Urothelium cell line (cell line): ENCODE data around the gene SLC24A3.

ENCODE experiments used
- DNase-seq: peaks from one replicate; pipeline ENCODE4 v3.0.0; 2011; ENCODE audit warnings: low spot score, mixed read lengths
- FAIRE-seq: peaks from 2 replicates; lab custom pipeline; 2011; peaks lifted over from hg19 to GRCh38; lab: Jason Lieb, UNC

Gene SLC24A3

GRCh38 chr20:19335916-19336315 lies 123.5 kb downstream of the SLC24A3 start:
- DNase-seq (no peak), FAIRE-seq (no peak)

- FAIRE-seq (no peak), DNase-seq (no peak)
Measured at GRCh38 chr20:19336631-19337030, 124.2 kb downstream of the SLC24A3 start.

DNA sequence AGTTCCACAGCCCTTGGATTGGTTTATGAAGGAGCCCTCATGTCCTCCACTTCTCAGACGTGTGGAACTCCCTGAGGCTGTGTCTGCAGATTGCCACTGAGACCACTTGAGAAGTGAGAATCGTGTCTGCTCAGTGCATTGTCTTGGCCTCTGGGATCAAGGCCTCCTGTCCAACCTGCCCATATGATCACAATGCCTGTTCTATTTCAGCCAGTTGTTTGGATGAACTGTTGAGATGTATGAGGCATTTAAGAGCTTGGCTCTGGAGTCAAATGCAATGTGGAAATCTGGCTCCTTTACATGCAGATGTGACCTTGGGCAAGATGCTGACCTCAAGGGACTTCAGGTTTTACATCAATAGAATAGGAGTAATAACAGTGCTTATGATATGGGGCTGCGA lies 125.9 kb downstream of the SLC24A3 start:
- FAIRE-seq (no peak), DNase-seq (no peak)

DNA sequence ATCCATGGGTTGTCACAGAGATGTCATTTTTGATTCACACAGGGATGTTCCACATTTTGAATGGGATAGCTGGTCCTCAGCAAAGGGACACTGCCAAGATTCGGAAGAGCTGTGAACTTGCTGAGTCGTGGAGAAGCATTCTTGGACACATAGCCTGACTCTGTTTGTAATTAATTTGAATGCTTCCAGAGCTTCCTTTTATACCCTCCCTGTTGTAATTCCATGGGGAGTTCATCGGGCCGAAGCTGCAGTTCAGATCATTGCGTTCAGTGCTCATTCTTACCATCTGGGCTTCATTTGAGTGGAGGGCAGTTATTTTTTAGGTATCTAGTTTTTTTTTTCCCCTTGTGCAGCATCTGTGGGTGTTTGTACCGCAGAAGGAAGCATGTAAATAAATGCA lies 126.5 kb downstream of the SLC24A3 start:
- no peak for FAIRE-seq

DNA sequence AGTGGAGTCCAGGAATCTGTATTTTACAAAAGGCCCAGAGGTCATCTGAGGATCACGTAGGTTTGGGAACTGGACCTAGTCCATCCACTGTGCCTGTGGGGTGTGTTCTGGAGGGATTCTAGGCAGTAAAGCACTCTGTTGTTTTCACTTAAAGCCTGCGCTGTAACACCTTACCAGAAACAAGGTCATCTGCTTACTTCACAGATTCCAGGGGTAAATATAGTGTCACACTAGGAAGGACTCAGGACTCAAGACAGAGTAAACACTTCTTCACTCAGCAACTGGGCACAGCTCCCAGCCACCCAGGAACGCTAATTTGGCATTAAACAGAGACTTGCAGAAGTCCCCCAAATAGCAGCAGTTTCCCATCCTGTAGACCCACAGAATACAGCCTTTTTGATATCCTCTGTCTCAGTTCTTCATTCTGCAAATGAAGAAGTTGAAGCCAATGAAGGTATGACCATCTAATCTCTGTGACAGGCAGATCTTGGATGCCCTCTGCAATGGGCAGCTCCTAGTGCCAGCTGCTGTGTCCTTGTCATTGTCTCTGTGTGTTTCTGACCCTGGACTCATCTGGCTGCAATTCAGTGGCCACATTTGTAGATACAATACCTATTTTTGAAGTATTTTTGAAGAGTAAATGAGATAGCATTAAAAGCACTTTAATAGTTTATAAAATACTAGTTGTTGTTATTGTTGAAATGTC lies 129.1 kb downstream of the SLC24A3 start:
- DNase-seq = no peak
- FAIRE-seq = no peak

More for the DNA sequence above, 126.5 kb downstream of the SLC24A3 start:
- DNase-seq = no peak

DNA sequence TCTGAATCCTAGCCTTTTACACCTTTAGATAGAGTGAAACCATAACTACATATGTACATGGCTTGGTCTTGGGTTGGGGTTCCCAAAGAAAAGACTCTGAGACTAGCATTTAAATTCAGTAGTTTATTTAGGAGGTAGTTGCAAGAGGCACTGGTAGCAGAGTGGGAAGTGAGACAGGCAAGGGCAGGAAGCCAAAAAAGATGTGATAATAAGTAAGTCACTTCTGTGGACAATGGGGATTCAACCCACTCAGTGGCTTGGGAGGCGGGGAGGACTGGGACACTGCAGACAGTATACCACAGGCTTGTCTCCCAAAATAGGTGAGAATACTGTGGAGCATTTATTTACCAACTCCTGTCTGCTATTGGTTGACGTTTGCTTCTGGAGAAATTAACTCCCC lies 131.9 kb downstream of the SLC24A3 start:
- no peak for DNase-seq
- FAIRE-seq = no peak

DNA sequence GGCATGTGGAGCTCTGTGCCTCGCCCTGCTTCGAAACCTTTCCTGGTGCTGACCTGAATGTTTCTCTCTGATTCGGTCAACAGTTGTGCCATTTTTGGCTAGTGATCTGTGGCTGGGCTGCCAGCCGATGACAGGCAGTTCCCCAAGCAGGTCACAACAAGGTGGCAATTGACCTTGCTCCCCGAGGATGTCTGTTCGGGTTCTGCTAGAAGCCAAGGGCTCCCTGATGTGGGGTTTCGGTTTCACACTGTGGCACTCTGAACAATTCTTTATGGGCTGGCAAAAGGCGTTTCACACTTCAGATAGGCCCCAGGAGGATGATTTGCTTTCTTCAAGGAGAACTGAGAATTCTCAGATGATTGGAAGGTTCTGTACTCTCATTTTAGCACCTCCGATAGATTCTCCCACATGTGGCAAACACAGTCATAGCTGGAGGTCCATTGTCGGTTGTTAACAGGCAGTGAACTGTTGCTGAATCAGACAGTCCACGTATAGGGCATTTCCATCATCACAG lies 135.6 kb downstream of the SLC24A3 start:
- FAIRE-seq (no peak), DNase-seq (no peak)

GRCh38 chr20:19348582-19348981 lies 136.1 kb downstream of the SLC24A3 start:
- no peak for FAIRE-seq

GRCh38 chr20:19349879-19350278 lies 137.4 kb downstream of the SLC24A3 start:
- no peak for FAIRE-seq
- no peak for DNase-seq

More at GRCh38 chr20:19348582-19348981, 136.1 kb downstream of the SLC24A3 start:
- DNase-seq = no peak

- no peak for DNase-seq
- FAIRE-seq = no peak
Measured at GRCh38 chr20:19351542-19351941, 139.1 kb downstream of the SLC24A3 start.

- FAIRE-seq (no peak), DNase-seq (no peak)
Measured at GRCh38 chr20:19354950-19355349, 142.5 kb downstream of the SLC24A3 start.

- no peak for FAIRE-seq
Measured at GRCh38 chr20:19361790-19362189, 149.3 kb downstream of the SLC24A3 start.

GRCh38 chr20:19363476-19363875 lies 151.0 kb downstream of the SLC24A3 start:
- FAIRE-seq = no peak
- DNase-seq = no peak

More at GRCh38 chr20:19361790-19362189, 149.3 kb downstream of the SLC24A3 start:
- DNase-seq = no peak

- no peak for FAIRE-seq
Measured at GRCh38 chr20:19367591-19367990, 155.1 kb downstream of the SLC24A3 start.

DNA sequence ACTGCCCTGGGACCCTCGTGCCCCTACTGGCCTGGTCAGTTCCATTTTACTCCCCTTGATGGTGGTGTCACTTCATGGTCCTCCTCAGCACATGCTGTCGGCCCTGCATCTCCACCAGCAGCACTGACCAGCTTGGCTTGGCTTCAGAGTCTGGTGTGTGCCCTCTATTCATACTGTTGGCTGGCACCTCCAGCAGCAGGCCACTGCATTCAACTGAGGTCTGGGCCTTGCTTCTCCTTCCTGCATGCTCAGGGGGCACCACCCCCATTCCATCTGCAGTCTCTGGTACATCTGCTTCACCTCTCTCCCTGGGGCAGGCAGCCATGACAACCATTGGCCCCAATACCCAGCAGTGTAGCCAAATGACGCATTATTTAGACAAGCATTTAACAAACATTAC lies 155.9 kb downstream of the SLC24A3 start:
- FAIRE-seq = no peak

More at GRCh38 chr20:19367591-19367990, 155.1 kb downstream of the SLC24A3 start:
- no peak for DNase-seq

GRCh38 chr20:19370076-19371075 lies 157.9 kb downstream of the SLC24A3 start:
- DNase-seq = no peak
- no peak for FAIRE-seq

More for the DNA sequence above, 155.9 kb downstream of the SLC24A3 start:
- no peak for DNase-seq

- FAIRE-seq (no peak), DNase-seq (no peak)
Measured at GRCh38 chr20:19371112-19371511, 158.7 kb downstream of the SLC24A3 start.

DNA sequence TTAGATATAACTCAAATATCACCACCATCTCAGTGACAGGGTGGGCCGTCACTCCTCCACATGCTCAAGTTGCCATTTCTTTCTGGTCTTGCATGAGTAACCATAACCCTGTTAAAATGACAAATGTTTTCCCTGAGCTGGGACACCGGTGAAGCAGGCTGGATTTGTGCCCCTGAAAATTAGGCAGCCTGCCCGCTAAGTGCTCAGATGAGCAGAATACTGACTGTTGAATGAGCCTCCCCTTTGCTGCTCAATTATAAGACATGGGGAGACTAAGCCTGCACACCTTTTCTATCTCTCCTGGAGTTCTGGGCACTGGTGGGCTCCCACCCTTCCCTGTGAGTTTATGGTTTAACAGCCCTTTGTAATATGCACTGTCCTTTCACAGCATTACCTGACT lies 161.8 kb downstream of the SLC24A3 start:
- FAIRE-seq (no peak), DNase-seq (no peak)

GRCh38 chr20:19375395-19375794 lies 163.0 kb downstream of the SLC24A3 start:
- FAIRE-seq (no peak), DNase-seq (no peak)

GRCh38 chr20:19375801-19376200 lies 163.4 kb downstream of the SLC24A3 start:
- FAIRE-seq (no peak), DNase-seq (no peak)

- DNase-seq (no peak), FAIRE-seq (no peak)
Measured at GRCh38 chr20:19376451-19377229, 164.2 kb downstream of the SLC24A3 start.
